NCI-H2196 treated with DMSO at 0.1 percent for 48 hours (cell line): ENCODE measurements around the gene CFB.
"Not testable (repeated sequence)": the region's sequence is repeated elsewhere in the genome, so short reads cannot be mapped to it uniquely, and the experiment has no call there.

Experiments used
- DNase-seq: peaks from one replicate; lab custom pipeline; 2025; ENCODE audit not compliant: unreplicated experiment; lab: John Stamatoyannopoulos, UW

CFB gene

DNA sequence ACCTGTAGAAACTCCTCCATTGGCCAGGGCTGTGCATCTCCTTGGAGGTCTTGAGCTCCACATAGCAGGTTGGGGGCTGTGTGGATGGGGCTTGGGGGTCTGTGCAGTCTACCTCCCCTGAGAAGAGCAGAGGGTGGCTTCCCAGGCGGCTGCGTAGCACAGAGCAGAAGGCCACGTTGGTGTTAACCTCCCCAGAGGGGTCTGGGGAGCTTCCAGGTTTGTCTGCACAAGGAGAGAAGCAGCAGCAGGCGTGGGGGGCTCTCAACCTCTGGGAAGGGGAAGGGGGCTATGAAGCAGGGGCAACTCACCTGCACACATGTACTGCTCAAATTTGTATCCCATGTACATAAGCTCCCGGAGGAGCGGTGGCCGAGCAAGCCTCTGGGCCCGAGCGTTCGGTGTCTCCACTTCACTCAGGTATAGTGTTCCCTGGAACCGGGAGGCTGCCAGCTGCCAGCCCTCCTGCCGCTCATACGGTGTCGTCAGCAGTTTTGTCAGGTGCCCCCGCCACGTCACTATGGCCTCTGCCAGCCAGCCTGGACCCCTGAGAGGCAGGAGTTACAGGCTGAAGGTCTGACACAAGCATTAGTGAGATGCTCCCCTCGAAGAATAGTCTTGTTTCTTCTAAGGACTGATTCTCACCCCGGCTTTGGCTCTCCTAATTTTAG is 24.8 kb downstream of the CFB start:
- peak; percentile 58 for DNase-seq

DNA sequence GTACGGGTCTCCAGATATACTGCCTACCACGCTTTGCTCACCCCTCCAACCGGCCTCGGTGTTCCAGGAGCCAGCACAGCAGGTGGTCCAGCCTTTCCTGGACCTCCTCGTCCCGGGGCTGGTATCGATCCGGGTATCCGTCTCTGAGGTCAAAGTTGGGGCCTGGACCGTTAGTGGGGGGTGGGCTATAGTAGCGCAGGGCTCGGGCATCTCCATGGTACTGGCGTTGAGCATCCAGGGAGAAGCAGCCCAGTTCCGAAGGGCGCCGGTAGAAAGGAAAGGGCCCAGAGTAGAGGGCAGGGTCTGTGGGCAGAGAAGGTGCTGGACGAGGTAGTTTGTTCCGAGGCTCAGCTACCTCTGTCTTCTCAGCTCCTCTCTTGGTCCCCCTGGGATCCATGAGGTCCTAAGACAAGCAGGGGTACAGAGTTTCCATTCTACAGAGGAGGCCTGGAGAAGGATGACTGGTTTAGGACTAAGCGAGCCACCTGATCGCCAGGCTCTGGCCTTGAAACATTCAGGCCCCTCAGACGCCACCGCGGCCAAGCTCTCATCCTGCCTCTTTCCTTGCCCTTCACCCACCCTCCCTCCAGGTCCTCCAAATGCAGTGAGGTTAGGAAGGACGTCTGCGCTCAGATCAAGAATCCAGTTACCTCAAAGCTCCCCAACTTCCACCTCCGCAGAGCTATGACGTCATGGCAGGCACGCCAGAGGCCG is 25.5 kb downstream of the CFB start:
- DNase-seq: no peak

DNA sequence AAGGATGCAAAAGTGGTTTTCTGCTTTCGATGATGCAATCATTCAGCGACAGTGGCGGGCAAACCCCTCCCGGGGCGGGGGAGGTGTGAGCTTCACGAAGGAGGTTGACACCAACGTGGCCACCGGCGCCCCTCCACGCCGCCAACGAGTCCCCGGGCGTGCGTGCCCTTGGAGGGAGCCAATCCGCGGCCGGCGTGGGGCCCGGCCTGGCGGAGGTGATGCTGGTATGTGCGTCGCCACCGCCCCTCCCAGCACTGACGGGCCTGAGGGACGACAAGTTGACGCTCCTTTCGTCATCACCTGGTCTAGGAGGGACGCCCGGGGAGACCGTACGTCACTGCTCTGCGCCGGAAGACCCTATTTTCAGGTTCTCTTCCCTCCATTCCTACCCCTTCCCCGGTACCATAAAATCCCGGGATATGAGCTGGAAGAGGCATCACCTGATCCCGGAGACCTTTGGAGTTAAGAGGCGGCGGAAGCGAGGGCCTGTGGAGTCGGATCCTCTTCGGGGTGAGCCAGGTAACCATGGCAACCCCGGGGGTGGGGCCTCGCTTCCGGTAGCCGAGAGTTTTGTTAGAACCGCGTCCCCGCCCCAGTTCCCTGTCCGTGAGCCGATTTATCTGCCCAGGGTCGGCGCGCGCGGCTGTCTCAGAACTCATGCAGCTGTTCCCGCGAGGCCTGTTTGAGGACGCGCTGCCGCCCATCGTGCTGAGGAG is 26.3 kb downstream of the CFB start, which contains the start of gene DXO:
Gene DXO (minus strand): TSS at position 146 of the 716 bp plus-strand sequence. CDS start 463 bp downstream, outside the sequence.
- DNase-seq: peak; percentile 99

DNA sequence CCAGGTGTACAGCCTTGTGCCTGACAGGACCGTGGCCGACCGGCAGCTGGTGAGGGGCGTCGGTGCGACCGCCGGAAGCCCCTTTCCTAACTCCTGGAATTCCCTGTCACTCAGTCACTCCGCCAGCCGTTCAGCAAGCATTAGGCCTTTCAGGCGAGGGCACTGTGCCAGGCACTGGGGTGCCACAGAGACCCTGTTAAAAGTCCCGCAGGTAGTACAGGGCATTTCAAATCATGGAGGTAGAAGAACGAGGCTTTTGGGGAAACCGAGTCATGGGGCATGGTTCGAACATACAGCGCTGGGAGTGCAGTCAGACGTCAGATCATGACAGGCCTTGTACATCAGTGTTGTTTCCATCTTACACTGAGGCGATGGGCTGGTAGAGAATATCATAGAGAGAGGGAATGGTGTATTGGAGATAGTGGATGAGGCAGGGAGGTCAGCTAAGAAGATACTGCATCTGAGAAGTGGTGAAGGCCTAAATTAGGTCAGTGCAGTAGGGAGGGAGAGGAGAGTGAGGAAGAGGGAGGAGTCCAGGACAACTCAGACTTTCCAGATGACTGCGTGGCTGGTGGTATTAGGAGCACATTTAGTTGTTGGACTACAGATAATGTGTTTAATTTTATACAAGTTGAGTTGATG is 26.9 kb downstream of the CFB start:
- no peak for DNase-seq

DNA sequence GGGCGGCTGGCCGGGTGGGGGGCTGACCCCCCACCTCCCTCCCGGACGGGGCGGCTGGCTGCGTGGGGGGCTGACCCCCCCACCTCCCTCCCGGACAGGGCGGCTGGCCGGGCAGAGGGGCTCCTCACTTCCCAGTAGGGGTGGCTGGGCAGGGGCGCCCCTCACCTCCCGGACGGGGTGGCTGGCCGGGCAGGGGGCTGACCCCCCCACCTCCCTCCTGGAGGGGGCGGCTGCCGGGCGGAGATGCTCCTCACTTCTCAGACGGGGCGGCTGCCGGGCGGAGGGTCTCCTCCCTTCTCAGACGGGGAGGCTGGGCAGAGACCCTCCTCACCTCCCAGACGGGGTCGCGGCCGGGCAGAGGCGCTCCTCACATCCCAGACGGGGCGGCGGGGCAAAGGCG is 30.2 kb downstream of the CFB start:
- DNase-seq: not testable (repeated sequence)

DNA sequence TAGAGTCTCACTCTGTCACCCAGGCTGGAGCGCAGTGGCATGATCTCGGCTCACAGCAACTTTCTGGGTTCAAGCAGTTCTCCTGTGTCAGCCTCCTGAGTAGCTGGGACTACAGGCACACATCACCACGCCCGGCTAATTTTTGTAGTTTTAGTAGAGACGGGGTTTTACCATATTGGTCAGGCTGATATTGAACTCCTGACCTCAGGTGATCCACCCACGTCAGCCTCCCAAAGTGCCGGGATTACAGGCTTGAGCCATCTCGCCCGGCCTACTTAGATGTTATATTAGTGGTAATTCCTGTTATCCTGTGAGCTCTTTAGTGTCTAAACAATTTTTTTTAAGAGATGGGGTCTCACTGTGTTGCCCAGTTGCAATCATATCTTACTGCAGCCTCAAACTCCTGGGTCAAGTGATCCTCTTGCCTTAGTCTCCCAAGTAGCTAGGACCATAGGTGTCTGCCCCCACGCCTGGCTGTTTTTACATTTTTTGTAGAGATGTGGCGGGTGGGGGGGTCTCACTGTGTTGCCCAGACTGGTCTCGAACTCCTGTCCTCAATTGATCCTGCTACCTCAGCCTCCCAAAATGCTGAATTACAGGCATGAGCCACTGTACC is 32.0 kb downstream of the CFB start:
- no peak for DNase-seq

DNA sequence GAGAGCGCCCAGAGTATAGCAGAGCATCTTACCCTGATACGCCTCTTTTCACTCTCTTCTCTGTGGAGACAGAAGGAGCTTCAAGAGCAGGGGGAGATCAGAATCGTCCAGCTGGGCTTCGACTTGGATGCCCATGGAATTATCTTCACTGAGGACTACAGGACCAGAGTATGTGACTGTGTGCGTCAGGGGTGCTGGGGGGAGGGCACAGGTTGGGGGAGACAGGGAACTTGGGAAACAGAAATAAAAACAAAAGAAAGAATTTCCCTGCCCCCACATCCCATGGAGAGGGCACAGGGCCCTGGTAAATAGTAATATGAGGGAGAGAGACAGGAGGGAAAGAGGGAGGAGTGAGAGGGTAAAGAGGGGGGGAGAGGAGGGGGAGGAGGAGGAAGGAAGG is 32.9 kb downstream of the CFB start:
- DNase-seq: no peak

DNA sequence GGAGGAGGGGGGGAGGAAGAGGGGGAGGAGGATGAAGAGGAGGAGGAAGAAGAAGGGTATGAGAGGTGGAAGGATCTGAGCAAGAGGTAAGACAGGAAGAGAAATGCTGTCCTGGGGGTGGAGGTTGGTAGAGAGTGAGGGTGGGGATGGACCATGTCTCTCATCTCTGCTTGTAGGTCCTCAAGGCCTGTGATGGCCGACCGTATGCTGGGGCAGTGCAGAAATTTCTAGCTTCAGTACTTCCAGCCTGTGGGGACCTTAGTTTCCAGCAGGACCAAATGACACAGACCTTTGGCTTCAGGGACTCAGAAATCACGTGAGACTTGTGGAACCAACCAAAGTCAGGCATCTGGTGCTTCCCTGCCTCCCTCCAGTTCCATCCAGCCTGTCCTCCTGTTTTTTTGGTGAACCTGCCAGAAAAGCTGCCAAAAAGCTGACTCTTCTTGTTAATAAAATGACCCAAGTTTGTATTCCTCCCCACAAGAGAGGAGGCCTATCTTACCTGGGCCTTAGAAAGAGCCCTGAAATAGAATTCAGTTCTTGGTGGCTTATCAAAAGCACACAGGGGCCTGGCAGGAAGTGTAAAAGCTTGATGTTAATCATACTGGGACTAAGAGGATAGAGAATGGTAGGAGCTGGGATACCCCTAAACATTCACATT is 33.5 kb downstream of the CFB start:
- no peak for DNase-seq

DNA sequence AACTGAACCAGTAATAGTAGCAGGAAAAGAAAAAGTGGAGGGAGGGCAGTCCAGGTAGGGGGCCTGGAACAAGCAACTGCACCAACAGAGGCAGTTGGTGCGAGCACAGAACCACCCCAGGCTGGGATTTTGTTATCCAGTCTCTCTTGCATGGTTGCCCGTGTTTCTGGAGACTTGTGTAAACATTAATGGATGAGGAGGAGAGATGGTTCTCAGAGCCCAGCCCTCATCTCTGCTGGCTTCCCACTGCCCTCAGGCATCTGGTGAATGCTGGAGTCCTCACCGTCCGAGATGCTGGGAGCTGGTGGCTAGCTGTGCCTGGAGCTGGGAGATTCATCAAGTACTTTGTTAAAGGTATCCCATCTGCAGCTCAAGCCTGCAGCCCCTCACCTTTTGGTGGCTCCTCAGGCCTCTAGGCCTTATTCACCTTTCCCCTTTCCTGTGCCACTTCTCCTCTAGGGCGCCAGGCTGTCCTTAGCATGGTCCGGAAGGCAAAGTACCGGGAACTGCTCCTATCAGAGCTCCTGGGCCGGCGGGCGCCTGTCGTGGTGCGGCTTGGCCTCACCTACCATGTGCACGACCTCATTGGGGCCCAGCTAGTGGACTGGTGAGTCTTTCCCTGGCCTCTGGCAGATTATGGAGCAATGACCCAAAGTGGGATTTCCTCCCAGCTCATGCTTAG is 34.4 kb downstream of the CFB start:
- not testable (repeated sequence) for DNase-seq

DNA sequence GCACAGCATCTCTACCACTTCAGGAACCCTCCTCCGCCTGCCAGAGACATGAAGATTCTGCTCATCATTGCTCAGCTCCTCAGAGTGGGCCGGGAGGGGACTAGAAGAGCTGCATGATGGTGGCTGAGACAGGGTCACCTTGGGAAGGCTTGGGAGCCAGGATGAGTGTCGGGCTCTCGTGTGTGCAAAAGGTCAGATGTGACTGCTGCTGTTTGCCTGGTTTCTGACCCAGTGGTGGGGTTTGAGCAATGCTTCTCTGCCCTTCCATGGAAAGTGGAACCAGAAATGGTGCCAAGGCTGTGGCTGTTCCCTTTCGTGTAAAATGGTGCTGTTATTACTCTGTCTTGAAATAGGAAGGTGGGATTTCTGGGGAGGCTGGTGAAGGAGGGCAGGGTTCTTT is 35.1 kb downstream of the CFB start:
- DNase-seq: not testable (repeated sequence)

DNA sequence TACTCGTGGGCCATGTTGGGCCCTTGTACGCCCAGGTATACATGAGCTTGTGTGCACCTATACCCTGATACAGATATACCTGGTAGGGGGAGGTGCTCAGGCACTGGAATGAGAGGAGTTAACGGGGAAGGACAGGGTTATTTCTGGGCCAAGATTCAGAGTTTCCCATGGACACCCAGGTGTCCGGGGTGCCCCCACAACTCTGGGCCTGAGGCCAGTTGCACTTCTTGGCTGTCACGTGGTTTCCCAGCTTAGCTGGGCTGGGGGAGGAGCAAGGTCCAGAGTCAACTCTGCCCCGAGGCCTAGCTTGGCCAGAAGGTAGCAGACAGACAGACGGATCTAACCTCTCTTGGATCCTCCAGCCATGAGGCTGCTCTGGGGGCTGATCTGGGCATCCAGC is 35.8 kb downstream of the CFB start, which contains the start of gene C4A:
Gene C4A (plus strand): TSS at position 314 of the 400 bp plus-strand sequence. CDS start 51 bp downstream, at position 365.
- DNase-seq: not testable (repeated sequence)

DNA sequence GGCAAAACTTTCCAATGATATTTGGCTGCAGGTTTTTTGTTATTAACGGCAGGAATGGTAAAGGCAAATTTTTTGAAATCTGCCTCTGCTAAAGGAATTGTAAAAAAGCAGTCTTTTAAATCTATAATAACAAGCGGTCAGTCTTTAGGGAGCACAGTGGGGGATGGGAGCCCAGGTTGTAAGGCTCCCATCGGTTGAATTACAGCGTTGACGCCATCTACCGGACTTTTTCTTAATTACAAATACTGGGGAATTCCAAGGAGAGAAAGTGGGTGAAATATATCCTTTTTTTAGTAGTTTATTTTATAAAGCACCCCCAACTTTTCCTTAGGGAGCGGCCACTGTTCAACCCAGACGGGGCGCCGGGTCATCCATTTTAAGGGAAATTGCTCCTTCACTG is 43.5 kb downstream of the CFB start:
- DNase-seq: not testable (repeated sequence)

DNA sequence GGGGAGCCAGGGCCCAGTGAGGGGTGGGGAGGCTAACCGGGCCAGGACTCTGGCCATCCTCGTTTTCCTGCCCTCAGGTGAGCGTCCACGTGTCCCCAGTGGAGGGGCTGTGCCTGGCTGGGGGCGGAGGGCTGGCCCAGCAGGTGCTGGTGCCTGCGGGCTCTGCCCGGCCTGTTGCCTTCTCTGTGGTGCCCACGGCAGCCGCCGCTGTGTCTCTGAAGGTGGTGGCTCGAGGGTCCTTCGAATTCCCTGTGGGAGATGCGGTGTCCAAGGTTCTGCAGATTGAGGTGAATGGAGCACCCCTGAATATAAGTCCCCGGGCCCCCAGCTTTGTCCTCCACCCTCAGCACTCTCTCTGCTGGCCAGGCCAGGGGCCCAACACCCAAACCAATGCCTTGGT is 48.5 kb downstream of the CFB start:
- DNase-seq: not testable (repeated sequence)

DNA sequence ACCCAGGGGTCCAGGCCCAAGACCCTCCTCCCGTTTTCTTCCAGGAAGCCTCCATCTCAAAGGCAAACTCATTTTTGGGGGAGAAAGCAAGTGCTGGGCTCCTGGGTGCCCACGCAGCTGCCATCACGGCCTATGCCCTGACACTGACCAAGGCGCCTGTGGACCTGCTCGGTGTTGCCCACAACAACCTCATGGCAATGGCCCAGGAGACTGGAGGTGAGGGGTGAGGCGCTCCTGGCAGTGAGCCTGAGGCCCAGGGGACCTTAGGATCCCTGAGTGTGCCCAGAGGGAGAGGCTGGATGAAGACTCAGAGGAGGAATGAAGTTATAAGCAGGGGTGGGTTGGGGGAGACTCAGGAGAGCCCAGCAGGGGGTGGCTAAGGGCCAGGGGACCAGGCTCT is 50.5 kb downstream of the CFB start:
- not testable (repeated sequence) for DNase-seq
